Stomach smooth muscle (tissue), 2 donors: ENCODE measurements around the gene SNRPA.
"Not testable (repeated sequence)": the region's sequence is repeated elsewhere in the genome, so short reads cannot be mapped to it uniquely, and the experiment has no call there.

ENCODE experiments used
- H3K27ac ChIP-seq: one replicate; pipeline ENCODE4 v1.7.0; 2013; ENCODE audit warnings: mild to moderate bottlenecking, low read length, inconsistent platforms
- H3K27me3 ChIP-seq, 2 donors: one replicate each; pipeline ENCODE4 v1.7.0; 2013; ENCODE audit warnings: low read length in 2 of 2; ENCODE audit not compliant: insufficient read depth in 2 of 2, control insufficient read depth in 1 of 2
- H3K36me3 ChIP-seq, 2 donors: one replicate each; pipeline ENCODE4 v1.7.0; 2013; ENCODE audit warnings: low read length in 2 of 2; ENCODE audit not compliant: control insufficient read depth in 2 of 2, insufficient read depth in 2 of 2
- H3K4me1 ChIP-seq: one replicate; pipeline ENCODE4 v1.7.0; 2013; ENCODE audit warnings: low read length; ENCODE audit not compliant: control insufficient read depth, insufficient read depth
- H3K4me3 ChIP-seq, 2 donors: one replicate each; pipeline ENCODE4 v1.7.0; 2013; ENCODE audit warnings: low read length in 2 of 2
- H3K9ac ChIP-seq, 2 donors: one replicate each; pipeline ENCODE4 v1.7.0; 2013; ENCODE audit warnings: low read length in 2 of 2, mild to moderate bottlenecking in 1 of 2
- H3K9me3 ChIP-seq, 2 donors: one replicate each; pipeline ENCODE4 v1.7.0; 2013; ENCODE audit warnings: low read length in 2 of 2; ENCODE audit not compliant: control insufficient read depth in 2 of 2
- donor health status: healthy.
- donor health status: Pancreatic carcinoma.

The SNRPA gene

DNA sequence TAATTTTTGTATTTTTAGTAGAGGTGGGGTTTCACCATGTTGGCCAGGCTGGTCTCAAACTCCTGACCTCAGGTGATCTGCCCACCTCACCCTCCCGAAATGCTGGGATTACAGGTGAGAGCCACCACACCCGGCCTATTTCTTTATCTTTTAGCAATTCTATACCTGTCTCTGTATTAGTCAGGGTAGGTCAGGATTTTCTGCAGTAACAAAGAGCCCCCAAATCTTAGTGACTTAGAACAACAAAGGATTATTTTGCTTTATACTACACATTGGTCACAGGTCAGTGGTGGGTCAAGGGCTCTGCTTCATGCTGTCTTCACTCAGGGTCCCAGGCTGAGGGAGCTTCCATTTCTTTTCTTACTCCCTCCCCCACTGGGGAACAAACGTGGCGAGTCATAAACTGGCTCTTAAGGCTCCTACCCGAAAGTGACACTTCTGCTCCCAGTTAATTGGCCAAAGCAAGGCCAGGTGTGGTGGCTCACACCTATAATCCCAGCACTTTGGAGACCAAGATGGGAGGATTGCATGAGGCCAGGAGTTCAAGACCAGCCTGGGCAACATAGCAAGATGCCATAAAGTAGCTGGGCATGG is 27.2 kb upstream of the SNRPA start:
- Histone ChIP-seq H3K27me3 (no peaks in the 10 kb centered on the region), H3K4me3 (no peak overlapping the region), H3K4me1 (peaks cover 38% of the 10 kb centered on the region), H3K27ac (no peak overlapping the region), H3K9ac (no peak overlapping the region), H3K9me3 (no peaks in the 10 kb centered on the region), H3K36me3 (peaks cover 26 to 35% of the 10 kb centered on the region in 2 donors)

- H3K9ac ChIP-seq, result no peak overlapping the region
- H3K36me3 ChIP-seq, result peaks cover 28 to 38% of the 10 kb centered on the region in 2 donors
- H3K4me1 ChIP-seq, result peaks cover 33% of the 10 kb centered on the region
- H3K27me3 ChIP-seq, result no peaks in the 10 kb centered on the region
- H3K27ac ChIP-seq, result no peak overlapping the region
- H3K9me3 ChIP-seq, result no peaks in the 10 kb centered on the region
- no peak overlapping the region for H3K4me3 ChIP-seq
Observed at GRCh38 chr19:40724315-40724714, 26.7 kb upstream of the SNRPA start.

GRCh38 chr19:40724855-40725254 is 26.1 kb upstream of the SNRPA start:
- H3K27ac ChIP-seq, result no peak overlapping the region
- no peaks in the 10 kb centered on the region for H3K27me3 ChIP-seq
- H3K36me3 ChIP-seq, result peaks cover 28 to 40% of the 10 kb centered on the region in 2 donors

GRCh38 chr19:40726279-40726678 is 24.7 kb upstream of the SNRPA start:
- no peak overlapping the region for H3K4me3 ChIP-seq
- H3K27ac ChIP-seq, result no peak overlapping the region
- H3K9ac ChIP-seq, result no peak overlapping the region
- no peaks in the 10 kb centered on the region for H3K9me3 ChIP-seq
- H3K36me3 ChIP-seq, result peaks cover 38 to 52% of the 10 kb centered on the region in 2 donors
- no peaks in the 10 kb centered on the region for H3K27me3 ChIP-seq
- H3K4me1 ChIP-seq, result peaks cover 15% of the 10 kb centered on the region

More at GRCh38 chr19:40724855-40725254, 26.1 kb upstream of the SNRPA start:
- Histone ChIP-seq H3K4me3 (no peak overlapping the region), H3K9ac (no peak overlapping the region), H3K9me3 (no peaks in the 10 kb centered on the region), H3K4me1 (peaks cover 28% of the 10 kb centered on the region)

DNA sequence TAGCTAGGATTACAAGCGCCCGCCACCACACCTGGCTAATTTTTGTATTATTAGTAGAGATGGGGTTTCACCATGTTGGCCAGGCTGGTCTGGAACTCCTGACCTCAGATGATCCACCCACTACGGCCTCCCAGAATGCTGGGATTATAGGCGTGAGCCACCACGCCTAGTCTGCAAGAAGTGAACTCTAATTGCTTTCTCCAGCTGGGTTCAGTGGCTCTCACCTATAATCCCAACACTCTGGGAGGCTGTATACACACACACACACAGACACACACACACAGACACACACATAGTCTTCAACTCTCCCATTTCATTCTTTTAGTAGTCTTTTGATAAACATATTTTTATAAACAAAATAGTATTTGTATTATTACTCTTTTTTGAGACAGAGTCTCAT is 20.9 kb upstream of the SNRPA start:
- H3K4me1 ChIP-seq, H3K9me3 ChIP-seq, H3K4me3 ChIP-seq, H3K27me3 ChIP-seq, H3K27ac ChIP-seq, H3K9ac ChIP-seq: not testable (repeated sequence)
- H3K36me3 ChIP-seq, result peaks cover 53 to 63% of the 10 kb centered on the region in 2 donors

GRCh38 chr19:40732304-40732703 is 18.7 kb upstream of the SNRPA start:
- not testable (repeated sequence) for H3K27ac ChIP-seq, H3K4me1 ChIP-seq, H3K4me3 ChIP-seq, H3K9ac ChIP-seq, H3K9me3 ChIP-seq, H3K27me3 ChIP-seq
- peaks cover 52 to 63% of the 10 kb centered on the region in 2 donors for H3K36me3 ChIP-seq

- Histone ChIP-seq H3K9me3 (no peaks in the 10 kb centered on the region), H3K4me1 (no peaks in the 10 kb centered on the region), H3K27me3 (no peaks in the 10 kb centered on the region), H3K9ac (no peak overlapping the region), H3K4me3 (no peak overlapping the region), H3K36me3 (peaks cover 53 to 61% of the 10 kb centered on the region in 2 donors), H3K27ac (no peak overlapping the region)
Observed at GRCh38 chr19:40733149-40733548, 17.9 kb upstream of the SNRPA start.

- no peaks in the 10 kb centered on the region for H3K9me3 ChIP-seq
- no peak overlapping the region for H3K9ac ChIP-seq
- H3K27me3 ChIP-seq, result no peaks in the 10 kb centered on the region
- peaks cover 52 to 68% of the 10 kb centered on the region in 2 donors for H3K36me3 ChIP-seq
- no peak overlapping the region for H3K27ac ChIP-seq
- H3K4me3 ChIP-seq, result no peak overlapping the region
- peaks cover 5% of the 10 kb centered on the region for H3K4me1 ChIP-seq
Observed at GRCh38 chr19:40735013-40735771, 15.8 kb upstream of the SNRPA start.

- H3K27me3 ChIP-seq, result no peaks in the 10 kb centered on the region
- H3K36me3 ChIP-seq, result peaks cover 42 to 56% of the 10 kb centered on the region in 2 donors
- peaks cover 13% of the 10 kb centered on the region for H3K4me1 ChIP-seq
- H3K27ac ChIP-seq, result no peak overlapping the region
- H3K9ac ChIP-seq, result no peak overlapping the region
- H3K9me3 ChIP-seq, result no peaks in the 10 kb centered on the region
- H3K4me3 ChIP-seq, result no peak overlapping the region
Observed at GRCh38 chr19:40736661-40737060, 14.3 kb upstream of the SNRPA start.

GRCh38 chr19:40737102-40737644 is 13.8 kb upstream of the SNRPA start:
- Histone ChIP-seq H3K27ac (no peak overlapping the region), H3K36me3 (peaks cover 42 to 55% of the 10 kb centered on the region in 2 donors), H3K4me3 (no peak overlapping the region), H3K9ac (no peak overlapping the region), H3K4me1 (peaks cover 13% of the 10 kb centered on the region), H3K9me3 (no peaks in the 10 kb centered on the region), H3K27me3 (no peaks in the 10 kb centered on the region)
